Mucosa of stomach (tissue), 1 donor: ENCODE measurements around the gene TMEM106C.

ENCODE experiments used
- H3K27me3 ChIP-seq: one replicate; pipeline ENCODE4 v1.7.0; 2013; ENCODE audit warnings: mild to moderate bottlenecking, low read length; ENCODE audit not compliant: control insufficient read depth, insufficient read depth
- H3K36me3 ChIP-seq: one replicate; pipeline ENCODE4 v1.7.0; 2013; ENCODE audit warnings: low read length; ENCODE audit not compliant: control insufficient read depth, insufficient read depth
- H3K4me1 ChIP-seq: one replicate; pipeline ENCODE4 v1.7.0; 2013; ENCODE audit warnings: mild to moderate bottlenecking, low read length; ENCODE audit not compliant: control insufficient read depth, insufficient read depth
- H3K4me3 ChIP-seq: one replicate; pipeline ENCODE4 v1.7.0; 2013; ENCODE audit warnings: low read length
- H3K9ac ChIP-seq: one replicate; pipeline ENCODE4 v1.7.0; 2013; ENCODE audit warnings: mild to moderate bottlenecking, low read length, moderate library complexity
- H3K9me3 ChIP-seq: one replicate; pipeline ENCODE4 v1.7.0; 2013; ENCODE audit warnings: mild to moderate bottlenecking, low read length, moderate library complexity; ENCODE audit not compliant: control insufficient read depth
- donor health status: Pancreatic carcinoma.

Gene TMEM106C

GRCh38 chr12:48016373-48017020, 53.1 kb downstream of the TMEM106C start:
- H3K4me3 ChIP-seq, result no peak overlapping the region
- no peaks in the 10 kb centered on the region for H3K27me3 ChIP-seq
- no peaks in the 10 kb centered on the region for H3K9me3 ChIP-seq
- no peaks in the 10 kb centered on the region for H3K36me3 ChIP-seq
- H3K4me1 ChIP-seq, result no peaks in the 10 kb centered on the region
- no peak overlapping the region for H3K9ac ChIP-seq

GRCh38 chr12:48017496-48017895, 54.1 kb downstream of the TMEM106C start:
- H3K9me3 ChIP-seq, result no peaks in the 10 kb centered on the region
- no peak overlapping the region for H3K9ac ChIP-seq

GRCh38 chr12:48017921-48018617, 54.7 kb downstream of the TMEM106C start:
- Histone ChIP-seq H3K4me3 (no peak overlapping the region), H3K9ac (no peak overlapping the region), H3K4me1 (peaks cover 7% of the 10 kb centered on the region), H3K27me3 (no peaks in the 10 kb centered on the region), H3K9me3 (no peaks in the 10 kb centered on the region), H3K36me3 (no peaks in the 10 kb centered on the region)

More at GRCh38 chr12:48017496-48017895, 54.1 kb downstream of the TMEM106C start:
- Histone ChIP-seq H3K4me3 (no peak overlapping the region), H3K4me1 (peaks cover under 1% of the 10 kb centered on the region), H3K27me3 (no peaks in the 10 kb centered on the region), H3K36me3 (no peaks in the 10 kb centered on the region)
